HL-60 (cell line): Measurements from ENCODE around the gene OR4C3.
"Not testable (repeated sequence)": the region's sequence is repeated elsewhere in the genome, so short reads cannot be mapped to it uniquely, and the experiment has no call there.

Experiments used
- CTCF ChIP-seq: IDR thresholded peaks from one replicate; pipeline ENCODE4 v1.5.1; 2011; ENCODE audit warnings: low read length, control low read depth, inconsistent platforms; ENCODE audit not compliant: insufficient read depth
- GABPA ChIP-seq: IDR thresholded peaks from 2 replicates; pipeline ENCODE4 v1.6.1; 2012; ENCODE audit warnings: low read depth

DNA sequence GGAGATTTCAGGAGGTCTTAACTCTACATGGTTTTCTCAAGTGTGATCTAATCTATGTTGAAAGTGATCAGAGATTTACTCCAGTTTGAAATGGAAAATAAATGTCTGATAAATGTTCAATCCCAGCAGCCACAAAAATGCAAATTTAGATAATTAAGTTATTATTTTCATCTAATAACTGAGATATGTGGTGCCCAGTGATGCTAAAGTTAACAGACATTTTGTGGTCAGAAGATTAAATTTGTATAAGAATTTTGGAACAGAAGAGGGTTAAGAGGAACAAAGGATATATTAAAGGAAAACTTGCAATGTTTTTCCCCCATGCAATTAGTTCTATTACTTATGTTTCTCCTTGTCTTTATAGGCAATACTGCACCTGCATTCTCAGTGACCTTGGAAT is at the start of gene OR4C3:
- not testable (repeated sequence) for TF ChIP-seq CTCF, GABPA
